ENCODE data around the gene ASTN1.

DNA sequence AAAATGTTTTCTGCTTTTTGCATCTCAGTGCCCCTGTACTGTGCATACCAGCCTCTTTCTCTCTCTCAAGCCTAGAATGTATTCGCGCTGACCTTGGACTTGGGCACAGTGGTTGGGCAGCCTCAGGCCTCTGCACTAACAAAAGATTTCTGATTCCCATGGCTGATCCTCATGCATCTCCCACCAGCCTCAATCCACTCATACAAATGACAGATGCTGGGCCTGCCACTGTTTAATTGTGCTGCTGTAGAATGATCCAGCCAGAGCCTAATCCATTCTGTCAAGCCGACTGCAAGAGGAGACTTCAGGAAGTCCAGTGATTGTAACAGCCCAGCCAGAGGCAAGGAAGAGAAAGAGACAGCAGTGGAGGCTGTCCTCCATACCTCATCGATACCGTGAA, 180.8 kb downstream of the ASTN1 start:
- TF ChIP-seq POLR2AphosphoS5 (IDR thresholded peaks at IDR 0.05; ENCODE audit: low read depth, low read length) (no peak), REST (IDR thresholded peaks at IDR 0.05; ENCODE audit: insufficient read depth in 1 of 2, low read depth in 2 of 2, low read length in 2 of 2) (no peak), SIN3A (IDR thresholded peaks at IDR 0.05; ENCODE audit: borderline replicate concordance, insufficient read depth, low read length) (no peak), TAF1 (IDR thresholded peaks at IDR 0.05; ENCODE audit: borderline replicate concordance, insufficient read depth, low read length) (no peak), FOXP2 (optimal IDR thresholded peaks at IDR 0.05; ENCODE audit: borderline replicate concordance, extremely low read depth, extremely low read length, insufficient read depth) (no peak)
